Peyer's patch (tissue), 4 donors: Measurements from ENCODE around the gene TMIE.

ENCODE experiments used
- CTCF ChIP-seq, 6 experiments: fragments of 450-650 bp in 4 of 6; fragments of 200-600 bp in 2 of 6; sonication (generic) in 1 of 6; IDR thresholded peaks; one replicate each; pipeline ENCODE4 v1.5.1; 2017 to 2019; ENCODE audit warnings: antibody characterized with exemption in 6 of 6, mild to moderate bottlenecking in 3 of 6, moderate library complexity in 1 of 6
- POLR2A ChIP-seq, 2 donors: fragments of 450-650 bp; IDR thresholded peaks; one replicate each; pipeline ENCODE4 v1.5.1; 2017; ENCODE audit warnings: antibody characterized with exemption in 2 of 2, mild to moderate bottlenecking in 2 of 2, moderate library complexity in 2 of 2

GRCh38 chr3:46671541-46672348 is 29.4 kb upstream of the TMIE start:
- TF ChIP-seq CTCF (IDR thresholded peaks at IDR 0.05) (no peak), POLR2A (IDR thresholded peaks at IDR 0.05) (no peak)
